Occipital lobe (tissue), 2 donors: Measurements from ENCODE around the gene SEPTIN12. TPM values are rescaled to one million over a fixed set of nuclear protein-coding genes. Genes with fewer than 3 reads are reported as not detected.

Experiments
- DNase-seq: peaks from one replicate; lab custom pipeline; 2025; lab: John Stamatoyannopoulos, UW
- total RNA-seq: library from RNA; depleted of rRNA; stranded (reverse); fragments of >200 nt; gene quantifications from one replicate; pipeline ENCODE4 v1.2.3, GENCODE V29; 2014

Gene SEPTIN12
- total RNA-seq, 1 donor from 2014 or later: not detected

DNA sequence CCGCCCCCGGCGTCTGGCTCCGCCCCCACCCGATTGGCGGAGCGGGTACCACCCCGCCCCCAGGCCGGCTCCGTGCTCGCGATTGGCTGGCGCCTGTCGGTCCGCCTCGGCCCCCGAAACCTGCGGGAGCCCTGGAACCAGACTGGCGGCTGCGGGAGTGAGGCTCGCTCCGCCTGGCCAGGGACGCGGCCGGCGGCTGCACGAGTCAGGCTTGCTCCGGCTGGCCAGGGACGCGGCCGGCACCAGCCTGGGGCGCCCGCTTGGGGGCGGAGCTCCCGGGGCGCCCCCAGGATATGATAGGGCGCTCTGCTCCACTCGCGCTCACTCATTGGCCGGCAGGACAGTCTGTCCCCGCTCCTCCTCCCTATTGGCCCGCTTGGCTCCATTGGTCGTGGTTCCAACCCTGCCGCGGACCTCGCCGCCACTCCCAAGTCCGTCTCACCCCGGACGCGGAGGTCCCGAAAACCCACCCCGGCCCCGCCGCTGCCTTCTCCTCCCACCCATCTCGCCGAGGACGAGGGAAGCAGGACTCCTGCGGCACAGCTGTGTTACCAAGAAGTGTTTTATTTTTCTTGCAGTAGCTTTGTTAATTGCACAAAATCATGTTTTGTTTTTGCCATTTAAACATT, 14.6 kb upstream of the SEPTIN12 start:
- DNase-seq: peak; percentile 97

DNA sequence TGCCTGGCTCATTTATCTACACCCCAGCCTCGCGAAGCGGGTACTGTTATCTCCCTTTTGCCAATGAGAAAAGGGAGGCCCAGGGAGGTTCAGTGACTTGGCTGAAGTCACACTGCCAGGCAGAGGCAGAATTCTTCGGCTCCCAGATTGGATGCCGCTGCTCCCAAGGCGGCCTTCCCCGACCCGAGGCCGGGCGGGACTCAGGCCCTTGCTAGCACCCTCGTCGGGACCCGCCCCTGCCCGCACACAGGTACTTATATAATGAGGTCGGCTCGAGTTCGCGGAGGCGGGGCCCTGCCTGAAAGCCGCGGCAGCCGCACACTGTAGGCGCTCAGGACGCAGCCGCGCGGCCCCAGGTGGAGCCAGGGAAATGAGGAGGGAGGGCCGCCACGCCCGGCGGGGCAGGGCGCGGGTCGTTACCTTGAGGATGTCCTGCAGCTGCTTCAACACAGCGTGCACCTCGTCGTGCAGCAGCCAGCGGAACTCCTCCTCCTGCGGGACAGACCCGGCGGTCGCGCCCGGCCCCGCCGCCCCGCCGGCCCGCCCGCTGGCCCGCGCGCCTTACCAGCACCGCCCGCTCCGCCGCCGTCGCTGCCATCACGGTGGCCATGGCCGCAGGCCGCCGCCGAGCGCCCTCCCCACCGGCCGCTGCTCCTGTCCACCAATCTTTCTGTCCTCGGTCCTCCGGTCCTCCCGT, 14.0 kb upstream of the SEPTIN12 start, which contains the start of gene ROGDI:
ROGDI (minus strand) TSS at position 672 of the 697 bp plus-strand sequence; CDS start at position 610, 62 bp downstream.
- peak; percentile 59 for DNase-seq

DNA sequence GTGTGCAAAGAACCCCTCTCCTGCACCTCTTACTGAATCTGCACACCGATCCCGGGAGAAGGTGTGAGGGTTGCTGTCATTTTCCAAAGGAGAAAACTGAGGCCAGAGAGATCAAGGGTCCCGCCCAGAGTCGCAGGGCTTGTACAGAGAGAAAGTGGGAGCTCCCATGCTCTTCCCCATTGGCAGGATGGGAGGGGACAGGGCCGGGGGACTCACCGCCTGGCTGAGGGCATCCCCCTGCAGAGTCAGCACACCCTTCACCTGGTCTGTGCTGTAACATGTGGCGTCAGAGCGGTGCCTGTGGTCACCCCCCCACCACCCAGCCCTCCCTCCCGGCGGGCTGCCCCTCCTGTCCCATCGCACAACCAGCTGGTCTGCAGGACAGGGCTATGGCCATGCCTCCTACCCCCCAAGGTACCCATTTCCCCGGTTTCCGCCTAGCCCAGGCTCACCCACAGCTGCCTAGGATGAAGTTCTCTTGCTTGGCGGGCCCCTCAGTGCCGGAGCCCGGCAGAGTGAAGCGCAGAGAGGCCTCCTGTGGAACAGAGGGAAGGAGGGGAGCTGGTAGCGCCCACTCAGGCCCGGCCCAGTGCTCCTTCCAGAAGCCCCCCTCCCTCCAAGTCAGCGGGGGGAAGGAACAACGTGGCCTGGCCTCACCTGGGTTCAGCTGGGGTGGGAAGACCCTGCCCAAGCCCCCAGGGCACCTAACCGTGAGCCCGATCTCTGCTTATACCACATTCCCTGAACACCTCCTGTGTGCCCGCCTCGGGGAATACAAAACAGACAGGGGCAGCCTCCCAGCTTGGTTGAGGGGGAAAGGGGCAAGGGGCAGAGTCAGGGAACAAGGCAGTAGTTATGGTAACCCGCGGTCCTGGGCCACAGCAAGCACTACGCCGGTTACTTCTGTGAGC, 13.2 kb upstream of the SEPTIN12 start:
- DNase-seq: no peak

DNA sequence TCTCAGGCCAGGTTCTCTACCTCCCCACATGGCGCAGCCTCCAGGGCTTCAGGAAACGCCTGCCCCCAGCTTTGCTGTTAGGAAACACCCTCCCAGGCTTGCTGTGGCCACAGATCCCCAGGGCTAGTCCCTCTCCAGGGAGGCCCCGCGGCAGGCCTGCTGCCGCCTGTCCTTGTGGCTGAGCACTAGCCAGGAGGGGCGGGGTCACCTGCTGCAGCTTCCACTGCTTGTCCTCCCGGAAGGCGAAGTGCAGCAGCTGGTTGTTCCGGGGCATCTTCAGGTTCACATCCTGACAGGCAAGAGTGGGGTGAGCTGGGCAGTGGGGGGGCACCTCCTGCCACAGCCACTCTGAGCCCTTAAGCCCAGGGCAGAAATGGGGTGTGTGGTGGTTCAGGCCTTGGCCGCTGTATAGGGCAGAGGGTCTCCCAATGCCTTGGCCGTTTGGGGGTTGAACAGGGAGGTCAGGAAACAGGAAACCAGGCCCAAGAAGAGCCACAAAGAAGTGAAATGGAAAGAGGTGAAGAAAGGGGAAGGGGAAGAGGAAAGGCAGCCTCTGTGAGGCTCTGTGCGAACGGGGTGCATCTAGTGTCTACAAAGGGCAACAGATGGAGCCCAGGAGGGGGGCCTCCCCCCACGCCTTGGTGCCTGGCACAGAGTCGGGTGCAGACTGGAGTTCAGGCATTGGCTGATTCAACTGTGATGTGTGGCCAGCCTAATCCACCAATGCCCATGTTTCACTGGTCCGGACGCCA, 12.3 kb upstream of the SEPTIN12 start:
- DNase-seq: peak; percentile 41

DNA sequence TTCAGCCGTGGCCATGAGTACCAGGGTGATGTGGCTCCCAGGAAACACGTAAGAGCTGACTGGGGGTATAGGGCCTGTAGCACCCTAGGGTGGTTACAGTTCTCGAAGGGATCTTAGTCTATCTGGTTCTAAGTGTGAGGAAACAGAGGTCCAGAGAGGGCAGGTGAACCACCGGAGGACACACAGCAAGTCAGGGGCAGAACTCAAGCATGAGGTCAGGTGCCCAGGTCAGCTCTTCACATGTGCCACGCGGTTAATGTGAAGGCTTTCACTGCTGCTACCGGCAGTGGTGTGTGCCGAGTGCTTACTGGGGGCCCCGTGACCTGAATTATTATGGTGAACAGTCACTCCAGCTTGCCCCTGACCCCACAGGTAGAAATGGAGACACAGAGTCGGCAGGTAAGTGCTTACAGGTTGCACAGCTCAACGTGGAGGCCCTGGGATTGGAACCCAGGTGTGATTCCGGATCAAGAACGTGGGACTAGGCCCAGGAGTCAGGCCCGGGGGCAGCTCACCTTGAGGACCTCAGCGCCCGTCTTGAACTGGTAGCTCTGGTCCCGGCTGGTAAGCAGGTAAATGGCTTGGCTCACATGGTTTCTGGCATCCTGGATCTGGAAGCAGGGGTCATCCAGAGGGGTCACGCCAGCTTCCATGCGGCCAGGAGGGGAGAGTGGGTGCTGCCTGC, 11.2 kb upstream of the SEPTIN12 start:
- DNase-seq: no peak

DNA sequence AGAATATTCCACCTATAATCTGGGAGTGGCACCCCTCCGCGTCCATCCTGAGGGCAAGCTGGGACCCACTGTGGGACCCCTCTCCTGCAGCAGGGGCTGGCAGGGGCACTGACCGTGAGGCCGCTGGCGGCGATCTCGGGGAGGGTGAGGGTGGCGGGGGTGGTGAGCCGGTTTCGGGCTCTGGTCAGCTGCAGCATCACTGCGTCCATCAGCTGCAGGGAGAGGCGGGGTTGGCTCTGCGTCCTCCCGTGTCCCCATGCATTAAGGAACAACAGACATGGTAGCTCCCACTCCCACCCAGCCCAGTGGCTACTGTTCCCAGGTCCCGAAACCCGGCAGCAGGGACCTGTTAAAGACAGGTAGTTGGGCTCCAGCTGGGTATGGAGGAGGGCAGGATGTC, 10.3 kb upstream of the SEPTIN12 start:
- no peak for DNase-seq

DNA sequence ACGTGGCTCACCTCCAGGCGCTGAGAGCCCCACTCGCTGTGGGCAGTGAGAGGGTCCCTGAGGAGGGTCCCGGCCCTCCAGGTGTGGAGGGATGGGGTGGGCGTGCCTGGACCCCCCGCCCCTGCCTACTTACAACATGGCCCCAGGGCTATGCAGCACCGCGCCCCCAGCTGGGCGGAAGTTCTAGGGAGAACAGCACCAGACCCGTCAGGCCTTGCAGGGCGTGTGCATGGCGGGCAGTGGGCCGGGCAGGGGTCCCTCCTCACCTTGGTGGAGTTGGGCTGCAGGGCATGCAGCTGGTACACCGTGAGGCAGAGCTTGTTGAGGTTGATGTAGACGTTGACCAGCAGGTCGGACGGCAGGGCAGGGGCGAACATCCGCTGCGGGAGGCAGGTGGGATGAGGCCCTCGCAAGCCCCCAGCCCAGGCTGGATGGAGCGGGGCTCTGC, 9.7 kb upstream of the SEPTIN12 start:
- no peak for DNase-seq

DNA sequence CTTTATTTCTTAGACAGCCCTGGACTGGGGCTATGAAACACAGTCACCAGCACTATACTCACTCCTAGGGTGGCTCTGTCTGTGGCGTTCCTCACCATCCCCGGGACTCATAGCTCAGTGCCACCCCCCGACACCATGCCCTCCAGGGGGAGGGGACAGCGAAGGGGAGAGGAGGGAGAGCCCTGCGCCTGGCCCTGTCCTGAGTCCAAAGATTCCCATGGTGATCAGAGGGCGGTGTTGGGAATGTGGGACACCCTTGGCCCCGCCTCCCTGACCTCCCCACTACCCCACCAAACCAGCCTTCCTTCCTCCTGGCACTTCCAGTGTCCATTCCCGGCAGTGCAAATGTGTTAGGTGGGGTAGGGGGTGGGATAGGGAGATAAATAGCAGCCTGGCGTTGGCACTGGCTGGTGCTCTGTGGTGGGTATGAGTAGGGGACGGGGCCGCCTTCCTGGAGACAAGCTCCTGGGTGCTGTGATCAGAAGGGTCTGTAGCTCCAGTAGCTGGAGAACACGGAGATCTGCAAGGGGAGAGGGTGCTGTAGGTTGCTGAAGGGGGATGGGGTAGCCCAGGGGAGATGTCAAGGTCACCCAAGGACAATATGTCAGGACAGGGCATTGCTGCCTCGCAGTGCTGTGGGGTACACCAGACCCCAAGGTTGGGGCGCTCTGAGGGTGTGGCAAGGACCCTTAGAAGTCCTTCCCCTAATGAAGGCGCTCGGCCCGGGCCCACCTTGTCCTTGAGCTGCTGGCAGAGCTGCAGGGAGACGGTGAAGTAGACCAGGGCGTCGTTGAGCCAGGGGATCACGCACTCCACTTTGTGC, 9.0 kb upstream of the SEPTIN12 start:
- DNase-seq: no peak

DNA sequence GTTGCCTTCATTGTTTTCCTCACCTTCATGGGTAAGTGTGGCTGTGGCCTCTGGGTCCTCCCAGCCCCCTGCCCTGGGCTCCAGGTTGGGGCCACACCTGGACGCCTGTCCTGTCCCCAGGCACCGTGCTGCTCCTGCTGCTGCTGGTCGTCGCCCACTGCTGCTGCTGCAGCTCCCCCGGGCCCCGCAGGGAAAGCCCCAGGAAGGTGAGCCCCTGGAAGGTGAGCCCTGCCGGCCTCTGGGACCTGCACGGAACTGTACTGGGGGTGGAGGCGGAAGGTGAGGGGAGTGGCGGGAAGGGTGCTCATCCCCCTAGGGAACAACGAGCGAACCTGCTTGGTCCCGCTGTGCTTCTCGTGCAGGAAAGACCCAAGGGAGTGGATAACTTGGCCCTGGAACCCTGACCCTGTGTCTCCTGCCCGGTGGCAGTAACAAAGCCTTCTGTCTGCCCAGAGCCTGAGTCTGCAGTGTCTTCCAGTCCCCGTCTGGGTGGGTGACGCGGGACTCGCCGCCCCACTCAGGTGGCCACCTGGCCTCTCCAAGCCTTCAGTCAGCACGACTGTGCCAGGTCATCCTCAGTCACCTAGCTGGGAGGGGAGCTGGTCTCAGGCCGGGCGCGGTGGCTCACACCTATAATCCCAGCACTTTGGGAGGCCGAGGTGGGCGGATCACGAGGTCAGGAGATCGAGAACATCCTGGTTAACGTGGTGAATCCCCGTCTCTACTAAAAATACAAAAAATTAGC, 7.9 kb upstream of the SEPTIN12 start:
- DNase-seq: no peak

DNA sequence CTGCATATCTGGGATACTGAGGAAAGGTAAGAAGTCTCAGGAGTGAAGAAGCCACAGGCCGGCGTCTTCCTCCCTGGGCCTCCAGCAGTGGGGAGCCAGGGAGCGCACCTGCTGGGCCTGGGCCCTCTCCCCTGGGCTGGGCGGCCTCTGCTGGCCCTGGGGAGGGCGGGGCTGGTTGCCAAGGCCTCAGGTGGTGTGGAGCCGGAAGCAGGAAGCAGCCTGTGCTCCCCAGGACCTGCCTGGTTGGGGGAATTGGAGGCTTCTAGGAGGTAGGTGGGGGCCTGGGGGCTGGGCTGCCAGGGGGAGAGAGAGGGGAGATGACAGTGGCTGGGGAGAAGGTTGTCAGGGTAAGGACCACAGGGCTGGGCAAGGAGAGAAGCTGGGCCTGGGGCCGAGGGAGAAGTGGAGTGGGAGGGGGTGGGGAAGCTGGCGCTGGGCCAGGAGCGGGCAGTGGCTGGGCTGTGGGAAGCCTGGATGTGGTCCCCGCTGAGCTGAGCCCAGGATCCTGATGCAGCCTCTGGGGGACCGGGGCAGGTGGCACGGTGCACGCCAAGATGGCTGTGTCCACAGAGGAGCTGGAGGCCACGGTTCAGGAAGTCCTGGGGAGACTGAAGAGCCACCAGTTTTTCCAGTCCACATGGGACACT, 7.2 kb upstream of the SEPTIN12 start, which contains the start of gene SMIM22:
SMIM22 (plus strand) TSS at position 189 of the 647 bp plus-strand sequence; CDS start at position 555, 366 bp downstream.
- no peak for DNase-seq

DNA sequence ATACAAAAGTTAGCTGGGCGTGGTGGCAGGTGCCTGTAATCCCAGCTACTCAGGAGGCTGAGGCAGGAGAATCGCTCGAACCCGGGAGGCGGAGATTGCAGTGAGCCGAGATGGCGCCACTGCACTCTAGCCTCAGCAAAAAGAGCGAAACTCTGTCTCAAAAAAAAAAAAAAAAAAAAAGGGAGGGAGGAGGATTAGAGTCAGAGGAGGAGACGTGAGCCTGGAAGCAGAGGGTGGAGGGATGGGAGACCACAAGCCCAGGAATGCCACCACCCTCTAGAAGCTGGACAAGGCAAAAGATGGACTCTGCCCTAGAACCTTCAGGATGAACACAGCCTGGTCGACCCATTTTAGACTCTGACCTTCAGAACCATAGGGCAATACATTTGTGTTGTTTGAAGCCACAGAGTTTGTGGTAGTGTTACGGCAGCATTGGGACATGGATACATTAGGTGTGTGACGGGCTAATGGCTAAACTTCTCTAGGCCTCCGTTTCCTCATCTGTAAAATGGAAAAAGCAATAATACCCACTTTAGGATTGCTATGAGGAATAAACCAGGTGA, 4.9 kb upstream of the SEPTIN12 start:
- no peak for DNase-seq

DNA sequence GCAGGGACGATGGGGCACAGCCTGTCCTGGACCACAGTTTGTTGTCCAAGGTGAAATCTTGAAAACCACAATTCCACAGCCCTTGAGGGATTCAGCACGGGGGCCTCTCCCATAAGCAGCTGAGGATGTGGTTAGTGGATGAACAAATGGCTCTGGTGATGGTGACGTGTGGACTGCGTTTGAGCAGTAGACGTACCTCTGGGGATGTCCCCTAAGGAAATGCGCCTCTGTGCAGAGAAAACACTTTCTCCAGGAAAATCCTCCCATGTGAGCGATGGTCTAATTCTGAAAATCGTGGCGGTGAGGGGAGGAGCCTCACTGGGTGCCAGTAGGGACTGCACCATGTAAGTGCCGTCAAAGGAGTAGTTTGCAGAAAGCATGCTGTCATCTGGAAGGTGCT, 2.7 kb upstream of the SEPTIN12 start:
- no peak for DNase-seq

DNA sequence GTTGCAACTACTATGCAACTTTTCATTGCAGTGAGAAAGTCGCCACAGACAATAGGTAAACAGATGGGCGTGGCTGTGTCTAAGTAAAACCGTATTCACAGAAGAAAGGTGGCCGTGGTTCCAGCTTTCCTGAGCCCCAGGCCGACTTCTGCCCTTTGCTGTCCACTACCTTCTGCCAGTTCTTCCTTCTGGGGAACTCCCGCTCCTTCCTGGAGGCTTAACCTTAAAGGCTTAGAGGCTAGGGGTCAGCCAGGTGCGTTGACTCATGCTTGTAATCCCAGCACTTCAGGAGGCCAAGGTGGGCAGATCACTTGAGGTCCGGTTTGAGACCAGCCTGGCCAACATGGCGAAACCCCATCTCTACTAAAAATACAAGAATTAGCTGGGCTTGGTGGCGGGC, 2.1 kb upstream of the SEPTIN12 start:
- DNase-seq: no peak

DNA sequence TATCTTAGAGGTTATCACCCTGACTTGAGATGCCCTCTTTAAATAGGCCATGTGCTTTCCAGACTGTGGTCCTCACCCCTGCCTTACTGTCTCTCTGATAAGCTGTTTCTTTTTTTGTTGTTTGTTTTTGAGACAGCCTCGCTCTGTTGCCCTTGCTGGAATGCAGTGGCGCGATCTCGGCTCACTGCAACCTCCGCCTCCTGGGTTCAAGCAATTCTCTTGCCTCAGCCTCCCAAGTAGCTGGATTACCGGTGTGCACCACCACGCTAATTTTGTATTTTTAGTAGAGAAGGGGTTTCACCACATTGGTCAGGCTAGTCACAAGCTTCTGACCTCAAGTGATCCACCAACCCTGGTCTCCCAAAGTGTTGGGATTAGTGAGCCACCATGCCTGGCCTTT, 765 bp upstream of the SEPTIN12 start:
- no peak for DNase-seq

DNA sequence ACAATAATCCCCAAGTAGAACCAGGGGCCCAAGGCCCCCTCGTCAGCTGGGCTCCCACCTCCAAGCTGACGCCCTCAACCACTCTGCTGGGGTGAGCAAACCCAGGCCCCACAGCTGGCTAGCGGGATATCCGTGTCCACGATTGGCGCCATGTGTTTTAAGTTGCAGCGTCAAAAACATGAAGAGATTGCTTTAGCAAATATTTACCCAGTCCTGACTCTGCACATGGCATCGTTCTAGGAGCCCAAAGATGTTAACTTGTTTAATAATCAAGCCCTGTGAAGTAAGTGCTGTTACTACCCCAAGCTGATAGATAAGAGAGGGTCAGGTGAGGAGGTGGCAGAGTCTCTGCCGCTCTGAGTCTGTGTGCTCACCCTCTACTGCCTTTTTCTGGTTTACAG, 344 bp upstream of the SEPTIN12 start:
- no peak for DNase-seq

DNA sequence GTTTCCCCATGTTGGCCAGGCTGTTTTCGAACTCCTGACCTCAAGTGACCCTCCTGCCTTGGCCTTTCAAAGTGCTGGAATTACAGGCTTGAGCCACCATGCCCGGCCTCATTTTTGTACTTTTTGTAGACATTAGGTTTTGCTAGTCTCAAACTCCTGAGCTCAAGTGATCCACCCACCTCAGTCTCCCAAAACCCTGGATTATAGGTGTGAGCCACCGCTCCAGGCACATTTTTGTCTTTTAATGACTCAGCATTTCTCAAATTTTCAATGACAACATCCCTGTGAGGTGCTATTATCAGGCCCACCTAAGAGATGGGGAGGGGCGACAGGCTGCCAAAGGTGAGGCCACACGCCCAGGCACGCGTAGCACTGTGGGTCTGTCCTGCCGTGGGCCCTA, 1.1 kb downstream of the SEPTIN12 start:
- no peak for DNase-seq

DNA sequence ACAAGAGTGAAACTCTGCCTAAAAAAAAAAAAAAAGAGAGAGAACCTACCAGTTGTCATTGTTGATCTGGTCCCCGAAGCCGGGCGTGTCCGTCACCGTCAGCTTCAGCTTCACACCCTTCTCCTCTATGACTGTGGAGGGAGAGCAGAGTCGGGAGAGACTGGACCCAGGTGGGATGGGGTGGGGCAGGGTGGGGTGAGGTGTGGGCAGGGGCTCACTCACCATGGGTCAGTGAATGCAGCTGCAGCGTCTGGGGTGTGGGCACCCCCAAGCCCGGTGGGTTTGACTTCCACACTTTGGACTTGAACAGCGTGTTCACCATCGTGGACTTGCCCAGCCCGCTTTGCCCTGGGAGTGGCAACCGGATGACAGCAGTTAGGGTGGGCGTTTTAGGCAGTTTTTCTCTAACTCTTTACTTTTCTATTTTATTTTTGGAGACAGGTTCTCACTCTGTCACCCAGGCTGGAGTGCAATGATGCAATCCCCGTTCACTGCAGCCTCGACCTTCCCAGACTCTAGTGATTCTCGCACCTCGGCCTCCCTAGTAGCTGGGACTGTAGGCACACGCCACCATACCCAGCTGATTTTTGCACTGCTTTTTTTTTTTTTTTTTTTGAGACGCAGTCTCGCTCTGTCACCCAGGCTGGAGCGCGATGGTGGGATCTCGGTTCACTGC, 2.2 kb downstream of the SEPTIN12 start:
- no peak for DNase-seq
